CD4-positive, alpha-beta T cell treated with Interferon alpha-2 for 1 hour (primary cell): ENCODE results near the gene PCDHGC5.

Source experiments
- DNase-seq, 2 donors: peaks; one replicate each; pipeline ENCODE4 v3.0.0-alpha.2; 2020 to 2022

PCDHGC5 gene

GRCh38 chr5:141534492-141535213, 45.8 kb downstream of the PCDHGC5 start:
- no peak for DNase-seq
